DND-41 (cell line): Measurements from ENCODE around the gene SMIM31.

Experiments used
- ATAC-seq: fragments of 200-7000 bp; cut with Tn5 transposase; 3 replicates; pipeline ENCODE4 v1.9.1; 2021; ENCODE audit warnings: low read depth; ENCODE audit not compliant: insufficient read depth
- DNase-seq: peaks from one replicate; pipeline ENCODE4 v3.0.0-alpha.2; 2020
- H2AFZ ChIP-seq: 2 replicates; pipeline ENCODE4 v1.6.0; 2012; ENCODE audit warnings: low read depth, low read length
- H3K27ac ChIP-seq: 2 replicates; pipeline ENCODE4 v1.5.1; 2012; ENCODE audit warnings: low read length, inconsistent platforms
- H3K27me3 ChIP-seq: fragments of 200-600 bp; sonication (generic); 2 replicates; pipeline ENCODE4 v1.6.0; 2012; ENCODE audit warnings: low read length, mild to moderate bottlenecking, inconsistent platforms; ENCODE audit not compliant: insufficient read depth, poor library complexity
- H3K36me3 ChIP-seq: 2 replicates; pipeline ENCODE4 v1.5.1; 2012; ENCODE audit warnings: low read length, inconsistent platforms; ENCODE audit not compliant: insufficient read depth
- H3K4me1 ChIP-seq: 2 replicates; pipeline ENCODE4 v1.5.1; 2012; ENCODE audit warnings: mild to moderate bottlenecking, low read length; ENCODE audit not compliant: insufficient read depth
- H3K4me2 ChIP-seq: 2 replicates; pipeline ENCODE4 v1.6.0; 2012; ENCODE audit warnings: mild to moderate bottlenecking, moderate library complexity, low read length, inconsistent platforms; ENCODE audit not compliant: insufficient read depth
- H3K4me3 ChIP-seq, 2 experiments: fragments of 200-600 bp in 1 of 2; shearing (Covaris generic) in 1 of 2; 2 replicates each; pipeline ENCODE4 v1.5.1; 2012 to 2016; ENCODE audit warnings: inconsistent platforms in 2 of 2, low read length in 2 of 2, mild to moderate bottlenecking in 2 of 2, low read depth in 1 of 2, moderate library complexity in 1 of 2
- H3K79me2 ChIP-seq: 2 replicates; pipeline ENCODE4 v1.6.0; 2012; ENCODE audit warnings: low read length, inconsistent platforms; ENCODE audit not compliant: insufficient read depth
- H3K9ac ChIP-seq: 2 replicates; pipeline ENCODE4 v1.6.0; 2012; ENCODE audit warnings: low read depth, mild to moderate bottlenecking, inconsistent platforms, low read length, moderate library complexity
- H3K9me3 ChIP-seq: 2 replicates; pipeline ENCODE4 v1.5.1; 2012; ENCODE audit warnings: low read length, moderate library complexity, mild to moderate bottlenecking, inconsistent platforms; ENCODE audit not compliant: insufficient read depth, severe bottlenecking
- H4K20me1 ChIP-seq: 2 replicates; pipeline ENCODE4 v1.6.0; 2012; ENCODE audit warnings: low read length; ENCODE audit not compliant: insufficient read depth
- EZH2 ChIP-seq: IDR thresholded peaks from 3 replicates; pipeline ENCODE4 v1.6.1; 2012; ENCODE audit warnings: borderline replicate concordance, low read depth, mild to moderate bottlenecking, moderate library complexity, low read length, inconsistent platforms; ENCODE audit not compliant: severe bottlenecking
- TF ChIP-seq, protein P1 (sequence below): IDR thresholded peaks from 2 replicates; pipeline ENCODE4 v1.5.1; 2012; ENCODE audit warnings: borderline replicate concordance, low read length, moderate library complexity, mild to moderate bottlenecking; ENCODE audit not compliant: poor library complexity, severe bottlenecking; ENCODE audit errors: extremely low read depth

Gene SMIM31

DNA sequence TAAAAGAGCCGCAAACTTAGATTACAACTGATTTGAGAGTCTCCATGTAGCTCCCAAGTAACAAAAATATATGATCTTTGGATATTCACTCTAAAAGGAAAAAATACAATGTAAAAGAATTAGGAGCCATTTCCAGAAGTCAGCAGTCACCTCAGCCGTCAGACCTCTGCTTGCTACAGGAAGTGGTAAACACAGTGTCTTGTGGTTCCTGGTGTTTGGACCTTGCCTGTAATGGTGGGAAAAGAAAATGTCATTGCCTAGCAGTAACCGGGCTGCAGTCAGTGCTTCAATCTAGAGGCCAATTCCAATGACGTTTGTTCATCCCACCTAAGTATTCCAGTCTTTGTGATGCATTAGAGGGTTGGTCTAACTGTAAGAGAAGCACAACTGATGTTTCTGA lies 28.9 kb upstream of the SMIM31 start:
- no peak overlapping the region for H3K4me2 ChIP-seq
- 0 out of 3 replicates have a peak, but pooled peaks have one; percentile 58 for ATAC-seq
- TF ChIP-seq, protein P1, sequence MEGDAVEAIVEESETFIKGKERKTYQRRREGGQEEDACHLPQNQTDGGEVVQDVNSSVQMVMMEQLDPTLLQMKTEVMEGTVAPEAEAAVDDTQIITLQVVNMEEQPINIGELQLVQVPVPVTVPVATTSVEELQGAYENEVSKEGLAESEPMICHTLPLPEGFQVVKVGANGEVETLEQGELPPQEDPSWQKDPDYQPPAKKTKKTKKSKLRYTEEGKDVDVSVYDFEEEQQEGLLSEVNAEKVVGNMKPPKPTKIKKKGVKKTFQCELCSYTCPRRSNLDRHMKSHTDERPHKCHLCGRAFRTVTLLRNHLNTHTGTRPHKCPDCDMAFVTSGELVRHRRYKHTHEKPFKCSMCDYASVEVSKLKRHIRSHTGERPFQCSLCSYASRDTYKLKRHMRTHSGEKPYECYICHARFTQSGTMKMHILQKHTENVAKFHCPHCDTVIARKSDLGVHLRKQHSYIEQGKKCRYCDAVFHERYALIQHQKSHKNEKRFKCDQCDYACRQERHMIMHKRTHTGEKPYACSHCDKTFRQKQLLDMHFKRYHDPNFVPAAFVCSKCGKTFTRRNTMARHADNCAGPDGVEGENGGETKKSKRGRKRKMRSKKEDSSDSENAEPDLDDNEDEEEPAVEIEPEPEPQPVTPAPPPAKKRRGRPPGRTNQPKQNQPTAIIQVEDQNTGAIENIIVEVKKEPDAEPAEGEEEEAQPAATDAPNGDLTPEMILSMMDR: no peak
- no peak for TF ChIP-seq EZH2

DNA sequence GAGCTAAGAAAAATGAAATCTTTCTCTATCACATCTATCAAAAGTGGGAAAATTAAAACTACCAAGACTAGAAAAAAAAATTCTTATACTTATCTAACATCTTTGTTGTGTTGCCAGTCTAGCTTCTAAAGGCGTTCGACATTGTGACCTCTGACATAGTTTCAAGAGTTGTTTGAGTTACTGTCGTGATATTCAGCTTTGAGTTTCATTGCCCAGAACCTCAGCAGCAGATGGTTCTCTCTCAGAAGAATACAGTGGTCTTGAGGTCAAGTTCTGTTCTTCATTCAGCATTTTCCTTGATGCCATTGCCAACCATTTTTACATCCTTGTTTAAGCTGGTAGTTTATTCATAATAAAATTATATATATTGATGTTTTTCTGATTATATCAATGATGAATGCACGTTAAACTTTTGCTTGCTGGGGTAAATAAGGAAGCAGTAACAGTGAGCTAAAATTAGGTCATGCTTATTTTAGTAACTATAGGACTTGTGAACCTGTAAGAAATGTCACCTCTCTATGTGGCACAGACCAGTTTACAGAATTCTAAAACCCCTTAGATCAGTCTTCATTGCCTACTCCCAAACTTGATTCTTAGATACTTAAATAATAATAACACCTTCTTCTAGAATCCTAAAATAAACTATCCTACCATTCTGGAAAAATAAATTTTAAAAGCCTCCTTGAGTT lies 23.1 kb upstream of the SMIM31 start:
- DNase-seq (no peak), ATAC-seq (no peak)
- TF ChIP-seq, protein P1: no peak
- no peak for TF ChIP-seq EZH2
- no peak overlapping the region for H3K9ac ChIP-seq
- H2AFZ ChIP-seq: no peak overlapping the region
- no peaks in the 10 kb centered on the region for H3K9me3 ChIP-seq
- H3K27ac ChIP-seq: no peak overlapping the region
- no peak overlapping the region for H3K4me3 ChIP-seq
- H3K36me3 ChIP-seq: no peaks in the 10 kb centered on the region
- no peaks in the 10 kb centered on the region for H4K20me1 ChIP-seq
- H3K79me2 ChIP-seq: no peaks in the 10 kb centered on the region
- H3K4me2 ChIP-seq: no peak overlapping the region
- H3K4me1 ChIP-seq: no peaks in the 10 kb centered on the region
- no peaks in the 10 kb centered on the region for H3K27me3 ChIP-seq

More for the DNA sequence above, 28.9 kb upstream of the SMIM31 start:
- H3K27me3 ChIP-seq: no peaks in the 10 kb centered on the region
- no peak overlapping the region for H2AFZ ChIP-seq
- no peak overlapping the region for H3K9ac ChIP-seq
- H3K79me2 ChIP-seq: no peaks in the 10 kb centered on the region
- H4K20me1 ChIP-seq: no peaks in the 10 kb centered on the region
- H3K27ac ChIP-seq: no peak overlapping the region
- DNase-seq: no peak
- H3K36me3 ChIP-seq: no peaks in the 10 kb centered on the region
- no peaks in the 10 kb centered on the region for H3K4me1 ChIP-seq
- no peak overlapping the region for H3K4me3 ChIP-seq
- H3K9me3 ChIP-seq: no peaks in the 10 kb centered on the region

DNA sequence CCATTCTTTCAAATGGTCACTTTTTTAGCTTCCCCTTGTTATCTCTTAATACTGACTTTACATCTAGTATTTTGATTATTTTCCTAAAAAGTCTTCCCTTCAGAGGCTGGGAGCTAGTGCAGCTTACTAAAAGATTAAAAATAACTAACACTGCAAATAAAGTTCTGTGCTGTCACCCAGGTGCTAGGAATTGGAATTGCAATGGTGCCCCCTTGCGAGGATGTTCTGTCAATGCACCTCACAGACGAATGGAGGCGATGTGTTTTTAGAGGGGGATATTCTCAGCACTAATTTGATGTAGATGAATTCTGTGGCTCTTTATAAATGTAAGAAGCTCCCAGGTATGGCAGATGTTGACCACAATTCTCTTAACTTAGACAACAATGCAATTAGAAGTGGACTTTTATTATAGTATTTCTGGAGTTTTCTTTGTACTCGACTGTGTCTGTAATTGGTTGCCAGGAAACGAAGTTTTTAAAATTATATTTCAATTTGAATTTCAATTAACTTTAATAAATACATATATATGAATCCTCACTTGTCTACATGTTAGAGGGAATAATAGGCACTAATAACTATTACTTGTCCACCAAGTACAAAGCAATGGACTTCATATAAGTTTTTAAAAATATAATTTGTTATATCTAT lies 22.0 kb upstream of the SMIM31 start:
- H3K4me3 ChIP-seq: no peak overlapping the region
- no peaks in the 10 kb centered on the region for H3K27me3 ChIP-seq
- ATAC-seq (peak; percentile 74; the same call in 2 of the 3 replicates), DNase-seq (peak; percentile 52)
- no peaks in the 10 kb centered on the region for H3K36me3 ChIP-seq
- H3K4me2 ChIP-seq: no peak overlapping the region
- no peak overlapping the region for H3K27ac ChIP-seq
- no peak overlapping the region for H3K9ac ChIP-seq
- no peaks in the 10 kb centered on the region for H3K9me3 ChIP-seq
- H3K4me1 ChIP-seq: no peaks in the 10 kb centered on the region
- H3K79me2 ChIP-seq: no peaks in the 10 kb centered on the region
- no peak overlapping the region for H2AFZ ChIP-seq
- no peak for TF ChIP-seq EZH2
- TF ChIP-seq, protein P1: peak; percentile 92
- H4K20me1 ChIP-seq: no peaks in the 10 kb centered on the region
